Hematopoietic multipotent progenitor cell treated with erythropoietin and hydrocortisone succinate and interleukin-3 and kit ligand, for 17 days (in vitro differentiated cells): ENCODE measurements around the gene ZBTB7C.

Experiments
- DNase-seq: peaks from one replicate; pipeline ENCODE4 v3.0.0-alpha.2; 2015; ENCODE audit warnings: low spot score

The ZBTB7C gene

GRCh38 chr18:48390641-48391040 is 18.5 kb downstream of the ZBTB7C start:
- DNase-seq: no peak

GRCh38 chr18:48388478-48388877 is 20.7 kb downstream of the ZBTB7C start:
- DNase-seq: no peak

- no peak for DNase-seq
Measured at GRCh38 chr18:48387300-48387699, 21.9 kb downstream of the ZBTB7C start.

- no peak for DNase-seq
Measured at GRCh38 chr18:48385596-48385995, 23.6 kb downstream of the ZBTB7C start.

DNA sequence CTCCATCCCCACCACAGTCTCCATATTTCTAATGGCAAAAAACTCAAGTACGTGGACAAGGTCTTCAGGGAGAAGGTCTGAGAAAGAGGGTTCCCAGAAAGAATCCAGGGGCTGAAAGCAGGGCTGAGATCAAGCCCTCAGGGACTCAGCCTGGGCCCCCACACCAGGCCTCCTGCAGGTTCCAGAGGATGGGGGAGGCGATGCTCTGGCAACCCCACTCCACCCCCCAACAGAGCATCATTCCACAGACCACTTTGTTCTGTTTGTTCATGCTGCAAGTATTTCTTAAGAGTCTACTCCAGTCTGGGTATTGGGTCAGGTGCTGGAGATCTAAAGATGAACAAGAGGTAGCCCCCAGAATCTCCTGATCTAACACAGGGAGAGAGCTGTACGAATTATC is 32.2 kb downstream of the ZBTB7C start:
- no peak for DNase-seq

GRCh38 chr18:48376406-48376805 is 32.8 kb downstream of the ZBTB7C start:
- DNase-seq: no peak

GRCh38 chr18:48375150-48375800 is 33.9 kb downstream of the ZBTB7C start:
- no peak for DNase-seq

- DNase-seq: no peak
Measured at GRCh38 chr18:48374423-48375149, 34.6 kb downstream of the ZBTB7C start.

- DNase-seq: no peak
Measured at GRCh38 chr18:48371854-48372602, 37.2 kb downstream of the ZBTB7C start.

GRCh38 chr18:48367557-48367956 is 41.6 kb downstream of the ZBTB7C start:
- DNase-seq: no peak

GRCh38 chr18:48365965-48366364 is 43.2 kb downstream of the ZBTB7C start:
- DNase-seq: no peak

DNA sequence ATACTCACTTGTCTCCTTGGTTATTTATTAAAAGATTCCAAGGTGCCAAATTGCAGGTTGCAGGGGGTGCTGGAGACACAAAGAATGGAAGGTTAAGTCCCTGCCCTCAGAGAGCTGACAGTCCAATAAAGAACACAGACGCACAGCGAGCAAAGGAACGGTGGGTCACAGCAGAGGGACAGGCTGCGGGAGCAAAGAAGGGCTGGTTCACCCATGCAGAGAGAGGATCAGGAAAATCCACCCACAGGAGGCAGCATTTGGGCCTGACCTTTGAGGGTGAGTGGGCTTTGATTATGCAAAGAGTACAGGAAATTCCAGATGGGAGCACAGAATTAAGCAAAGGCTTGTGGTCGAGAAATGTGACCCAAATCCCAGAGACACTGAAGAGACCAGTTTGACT is 45.0 kb downstream of the ZBTB7C start:
- no peak for DNase-seq

DNA sequence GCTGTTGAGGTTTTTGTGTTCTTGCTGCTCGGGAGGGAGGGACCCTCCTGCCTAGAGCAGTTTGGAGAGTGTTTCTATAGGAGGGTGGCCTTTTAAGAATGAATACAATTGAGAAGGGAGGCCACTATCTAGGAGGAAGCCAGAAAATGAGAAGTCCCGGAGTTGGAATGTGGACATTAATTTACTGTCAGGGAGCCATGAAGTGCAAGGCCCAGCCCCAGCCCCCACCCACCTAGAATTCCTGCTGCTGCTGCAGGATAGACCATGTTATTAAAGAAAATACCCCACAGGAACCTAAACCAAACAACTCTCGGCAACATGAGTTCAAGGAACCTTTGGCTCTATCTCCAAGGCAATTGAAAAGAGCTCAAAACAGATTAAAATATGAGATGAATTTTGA is 46.0 kb downstream of the ZBTB7C start:
- DNase-seq: no peak

- no peak for DNase-seq
Measured at GRCh38 chr18:48361801-48362200, 47.4 kb downstream of the ZBTB7C start.

DNA sequence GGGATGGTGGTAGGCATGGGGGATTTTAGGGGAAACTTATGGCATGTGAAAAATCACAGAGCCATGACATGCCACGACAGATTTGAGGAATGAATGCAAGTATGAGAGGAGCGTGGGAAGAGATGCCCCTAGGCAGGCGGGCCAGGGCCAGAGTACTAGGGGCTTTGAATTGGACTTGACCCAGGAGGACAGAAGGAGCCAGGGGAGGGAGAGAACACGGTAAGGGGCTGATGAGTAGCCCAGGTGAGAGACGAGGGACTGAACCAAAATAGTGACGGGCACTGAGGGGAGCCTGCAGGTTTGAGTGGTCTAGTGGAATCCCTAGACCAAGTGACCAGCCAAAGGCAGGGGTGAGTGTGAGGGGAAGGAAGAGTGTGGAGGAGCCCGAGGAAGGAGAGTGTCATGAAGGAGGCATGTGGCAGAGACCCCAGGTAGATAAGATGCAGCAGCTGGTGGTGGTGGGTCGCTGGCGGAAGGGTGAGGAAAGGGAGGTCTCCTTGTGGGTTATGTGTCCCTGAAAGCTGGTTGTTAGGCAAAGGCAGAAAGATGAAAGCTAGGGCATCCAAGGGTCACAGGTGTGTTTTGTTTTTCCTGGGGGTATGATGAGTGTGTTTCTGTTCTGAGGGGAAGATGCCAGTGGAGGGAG is 48.7 kb downstream of the ZBTB7C start:
- no peak for DNase-seq

GRCh38 chr18:48359626-48360025 is 49.6 kb downstream of the ZBTB7C start:
- DNase-seq: no peak

DNA sequence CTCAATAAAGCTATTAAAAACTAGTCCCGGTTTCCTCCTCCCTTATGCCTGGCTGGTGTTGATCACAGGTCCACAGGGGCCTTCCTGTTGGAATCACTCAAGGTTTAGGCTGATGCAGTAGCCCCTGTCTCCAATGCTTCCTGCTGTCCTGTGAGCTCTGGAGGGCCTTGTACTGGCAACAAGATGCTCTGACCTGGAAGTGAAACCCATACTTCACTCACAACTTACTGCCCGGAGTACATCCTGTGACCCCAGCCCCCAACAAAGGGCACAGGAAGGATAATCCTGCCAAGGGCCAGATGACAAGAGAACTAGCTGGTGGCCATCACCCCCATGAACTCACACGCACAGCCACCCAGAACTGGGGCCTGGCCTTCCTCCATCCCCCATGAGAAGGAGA is 50.3 kb downstream of the ZBTB7C start:
- DNase-seq: no peak

DNA sequence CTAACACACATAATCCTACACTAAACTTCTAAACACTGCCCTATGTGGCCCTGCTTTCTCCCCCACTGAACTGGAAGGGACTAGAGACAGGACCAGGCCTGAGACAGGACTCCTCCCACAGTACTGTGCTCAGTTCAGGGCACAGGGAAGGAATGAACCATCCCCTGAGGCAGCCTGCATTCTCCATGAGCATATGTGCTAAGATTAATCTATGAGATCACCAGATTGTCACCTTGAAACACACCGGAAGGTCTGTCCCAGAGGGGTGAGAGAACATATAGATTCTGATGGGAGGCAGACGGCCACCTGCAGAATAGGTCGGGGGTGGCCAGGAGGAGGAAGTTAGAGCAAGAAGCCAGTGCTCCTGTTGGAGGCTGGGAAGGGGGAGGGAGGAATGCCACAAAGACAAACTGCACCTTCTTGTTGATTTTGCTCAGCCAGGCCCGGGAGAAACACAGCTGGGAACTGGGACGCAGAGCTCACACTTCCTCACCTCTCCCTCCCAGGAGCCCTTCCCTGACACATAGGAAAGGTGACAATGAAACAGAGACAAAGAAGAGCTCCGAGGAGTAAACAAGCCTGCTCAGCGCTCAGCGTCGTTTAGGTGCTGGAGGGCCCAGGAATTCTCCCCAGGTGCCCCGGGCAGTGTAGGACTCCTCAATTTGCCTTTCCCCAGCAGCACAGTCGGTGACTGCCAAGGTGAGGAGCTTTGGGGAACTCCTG is 52.1 kb downstream of the ZBTB7C start:
- no peak for DNase-seq

DNA sequence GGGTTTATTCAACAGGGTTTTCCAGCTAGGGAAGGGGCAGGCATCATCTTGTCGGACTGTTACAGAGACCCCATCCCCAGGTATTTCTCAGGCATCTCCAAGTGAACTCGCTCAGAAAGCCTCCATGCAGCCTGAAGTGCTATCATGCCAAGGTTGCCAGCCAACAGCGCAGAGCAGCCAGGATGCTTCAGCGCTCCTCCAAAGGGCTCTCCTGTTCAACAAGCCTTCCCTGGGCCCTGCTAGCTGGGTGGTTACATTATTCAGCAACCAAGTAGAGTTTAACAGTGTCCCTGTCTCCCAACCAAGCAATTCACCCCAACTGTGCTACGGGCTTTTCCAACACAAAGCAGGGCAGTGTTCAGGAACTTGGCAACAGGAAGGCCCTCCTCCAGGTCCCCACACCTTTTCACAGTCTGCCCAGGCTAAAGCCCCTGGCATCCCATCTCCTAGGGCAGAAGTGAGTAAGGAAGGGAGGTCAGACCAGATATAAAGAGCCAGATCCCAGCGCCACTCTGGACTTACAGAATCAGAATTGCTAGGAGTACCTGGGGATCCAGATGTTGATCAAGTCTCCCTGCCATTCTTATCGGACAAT is 52.9 kb downstream of the ZBTB7C start:
- no peak for DNase-seq

DNA sequence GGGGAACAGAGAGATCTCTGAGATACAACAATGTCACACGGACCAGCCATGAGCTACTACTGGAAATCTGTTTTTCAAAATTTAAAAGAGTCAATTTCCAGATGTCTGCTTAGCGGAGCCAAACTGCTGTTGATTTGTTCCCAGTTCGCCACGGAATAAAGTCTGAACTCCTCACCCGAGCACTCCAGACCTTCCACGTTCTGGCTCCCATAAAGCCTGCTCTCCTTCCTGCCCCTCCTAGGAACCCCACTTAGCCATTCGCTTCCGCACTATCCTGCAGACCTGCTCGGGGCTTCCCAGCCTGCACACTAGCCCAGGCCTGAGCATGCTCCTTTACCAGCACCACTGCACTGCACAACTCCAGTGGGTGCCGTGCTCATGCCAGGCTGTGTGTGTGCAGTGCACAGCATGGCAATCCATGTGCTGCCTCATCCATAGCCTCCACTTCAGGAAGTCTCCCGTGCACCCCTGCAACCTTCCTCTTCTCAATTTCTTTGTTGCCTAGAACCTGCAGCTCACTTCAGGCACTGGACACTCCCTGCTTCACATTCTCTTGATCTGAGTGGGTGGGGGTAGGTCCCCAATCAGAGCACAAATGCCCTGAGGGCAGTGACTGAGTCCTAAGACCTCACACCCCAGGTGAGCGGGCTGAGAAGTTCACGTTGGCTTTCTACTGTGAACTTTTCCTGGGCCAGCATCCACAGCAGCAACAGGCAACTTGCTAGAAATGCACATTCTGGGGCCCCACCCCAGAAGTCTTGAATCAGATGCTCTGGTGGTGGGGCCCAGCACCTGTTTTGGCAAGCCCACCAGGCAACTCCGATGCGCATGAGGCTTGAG is 53.7 kb downstream of the ZBTB7C start:
- DNase-seq: no peak
